C4-2B (cell line): ENCODE measurements around the gene ADGRB2.

ENCODE experiments used
- CTCF ChIP-seq: fragments of 450-650 bp; conservative IDR thresholded peaks from 2 replicates; pipeline ENCODE4 v1.5.1; 2017; ENCODE audit warnings: mild to moderate bottlenecking
- ZFX ChIP-seq: fragments of 450-650 bp; IDR thresholded peaks from 2 replicates; pipeline ENCODE4 v1.6.1; 2017

- TF ChIP-seq CTCF (no peak), ZFX (no peak)
These were observed 26.0 kb upstream of the ADGRB2 start for GRCh38 chr1:31790140-31790539.
